B cell (primary cell): ENCODE data around the gene NONO. TPM values are rescaled to one million over a fixed set of nuclear protein-coding genes. Genes with fewer than 3 reads are reported as not detected.

Experiments
- ATAC-seq: fragments of 200-7000 bp; cut with Tn5 transposase; one replicate; pipeline ENCODE4 v1.10.0; 2021; ENCODE audit warnings: low read depth, mild to moderate bottlenecking, moderate number of reproducible peaks, moderate library complexity
- CTCF ChIA-PET: fragments of 350-600 bp; sonication (Branson Sonifier 250); formaldehyde crosslinking; loops from one replicate; lab custom pipeline; 2021; ENCODE audit warnings: antibody characterized with exemption, inconsistent platforms; lab: Charles Lee
- POLR2A ChIA-PET: fragments of 350-600 bp; sonication (Branson Sonifier 250); formaldehyde crosslinking; loops from one replicate; lab custom pipeline; 2021; ENCODE audit warnings: antibody characterized with exemption; lab: Charles Lee
- DNase-seq: peaks from one replicate; pipeline ENCODE4 v3.0.0; 2013
- H2AFZ ChIP-seq: 2 replicates; pipeline ENCODE4 v1.6.1; 2012; ENCODE audit warnings: mild to moderate bottlenecking, low read depth, low read length; ENCODE audit not compliant: insufficient read depth, poor library complexity, severe bottlenecking
- H3K27ac ChIP-seq, 2 donors: 1 replicate in 1 of 2; 2 replicates in 1 of 2; pipeline ENCODE4 v1.5.1; 2012 to 2013; ENCODE audit warnings: low read length in 2 of 2, mild to moderate bottlenecking in 2 of 2, moderate library complexity in 1 of 2
- H3K27me3 ChIP-seq, 4 experiments: fragments of 200-600 bp in 1 of 4; sonication (generic) in 1 of 4; replicated peaks in 1 of 4; 1 replicate in 2 of 4; 2 replicates in 2 of 4; pipeline versions ENCODE4 v1.6.1 to v1.7.0; 2013 to 2016; ENCODE audit warnings: low read length in 3 of 4, mild to moderate bottlenecking in 2 of 4, mixed read lengths in 1 of 4, moderate library complexity in 1 of 4; ENCODE audit not compliant: insufficient read depth in 4 of 4, control insufficient read depth in 3 of 4; ENCODE audit errors: control extremely low read depth in 1 of 4
- H3K36me3 ChIP-seq, 2 experiments: replicated peaks in 1 of 2; 1 replicate in 1 of 2; 2 replicates in 1 of 2; pipeline versions ENCODE4 v1.6.1 to v1.7.1; 2013; ENCODE audit warnings: low read length in 1 of 2; ENCODE audit not compliant: insufficient read depth in 2 of 2, control insufficient read depth in 1 of 2; ENCODE audit errors: control extremely low read depth in 1 of 2, extremely low read depth in 1 of 2
- H3K4me1 ChIP-seq, 2 donors: fragments of 200-600 bp in 1 of 2; sonication (generic) in 1 of 2; 1 replicate in 1 of 2; 2 replicates in 1 of 2; pipeline versions ENCODE4 v1.5.1 to v1.6.1; 2013 to 2017; ENCODE audit warnings: low read length in 2 of 2; ENCODE audit not compliant: control insufficient read depth in 2 of 2, insufficient read depth in 2 of 2
- H3K4me2 ChIP-seq: replicated peaks from 2 replicates; pipeline ENCODE3; 2012; ENCODE audit warnings: mild to moderate bottlenecking, low read depth, low read length; ENCODE audit not compliant: poor library complexity, severe bottlenecking
- H3K4me3 ChIP-seq, 5 experiments: fragments of 200-600 bp in 1 of 5; sonication (generic) in 1 of 5; 1 replicate in 3 of 5; 2 replicates in 2 of 5; pipeline versions ENCODE4 v1.5.1 to v1.7.0; 2011 to 2016; ENCODE audit warnings: low read length in 4 of 5, mild to moderate bottlenecking in 4 of 5, low read depth in 2 of 5, control low read depth in 1 of 5, moderate library complexity in 1 of 5; ENCODE audit not compliant: insufficient read depth in 1 of 5; ENCODE audit errors: control extremely low read depth in 1 of 5, extremely low read depth in 1 of 5
- H3K79me2 ChIP-seq: fragments of 200-600 bp; sonication (generic); one replicate; pipeline ENCODE4 v1.6.0; 2016; ENCODE audit warnings: low read length; ENCODE audit not compliant: control insufficient read depth, insufficient read depth
- H3K9ac ChIP-seq: fragments of 200-600 bp; sonication (generic); 2 replicates; pipeline ENCODE4 v1.6.1; 2017; ENCODE audit warnings: mild to moderate bottlenecking, low read length, moderate library complexity
- H3K9me3 ChIP-seq, 3 donors: one replicate each; pipeline versions ENCODE4 v1.6.1 to v1.7.1; 2013; ENCODE audit warnings: low read length in 2 of 3; ENCODE audit not compliant: control insufficient read depth in 2 of 3, insufficient read depth in 1 of 3; ENCODE audit errors: control extremely low read depth in 1 of 3
- H4K20me1 ChIP-seq: 2 replicates; pipeline ENCODE4 v1.6.0; 2012; ENCODE audit warnings: mild to moderate bottlenecking, low read length; ENCODE audit not compliant: insufficient read depth, control insufficient read depth, poor library complexity, severe bottlenecking
- H3K27ac Mint-ChIP-seq: one replicate; pipeline ENCODE4 v1.8.0; 2021; ENCODE audit warnings: mixed read lengths
- H3K27me3 Mint-ChIP-seq: one replicate; pipeline ENCODE4 v1.8.0; 2021; ENCODE audit warnings: mixed read lengths
- H3K4me1 Mint-ChIP-seq: one replicate; pipeline ENCODE4 v1.8.0; 2021; ENCODE audit warnings: mixed read lengths
- H3K4me3 Mint-ChIP-seq: one replicate; pipeline ENCODE4 v1.8.0; 2021; ENCODE audit warnings: mixed read lengths
- H3K9me3 Mint-ChIP-seq: one replicate; pipeline ENCODE4 v1.8.0; 2022; ENCODE audit warnings: mixed read lengths; ENCODE audit not compliant: insufficient read depth
- CTCF ChIP-seq: fragments of 200-600 bp; IDR thresholded peaks from one replicate; pipeline ENCODE4 v1.8.0; 2022; ENCODE audit warnings: antibody characterized with exemption, mild to moderate bottlenecking
- EZH2 ChIP-seq: IDR thresholded peaks from 2 replicates; pipeline ENCODE4 v1.6.1; 2012; ENCODE audit warnings: borderline replicate concordance, low read depth, mild to moderate bottlenecking, moderate library complexity, low read length; ENCODE audit not compliant: insufficient read depth, poor library complexity, severe bottlenecking
- WGBS: methylation state at CpG from one replicate; pipeline ENCODE4 v1.1.5; 2013; ENCODE audit warnings: missing lambda C conversion rate; ENCODE audit not compliant: insufficient coverage; 5-methylcytosine and 5-hydroxymethylcytosine counted together
- intact Hi-C: fragments of 100-400 bp; cut with micrococcal nuclease; formaldehyde crosslinking; loops from one replicate; pipeline ENCODE4 v1.10.0; 2022
- polyA plus RNA-seq: library from polyadenylated mRNA; depleted of rRNA; stranded (reverse); fragments of >200 nt; gene quantifications from 2 replicates; pipeline ENCODE4 v1.2.3, GENCODE V29; 2012
- total RNA-seq, 2 donors: library from RNA; stranded (reverse); fragments of 120-200 nt in 1 of 2; gene quantifications; 1 replicate in 1 of 2; 2 replicates in 1 of 2; pipeline versions ENCODE4 v1.2.3 to v1.2.4, GENCODE V29; 2013 to 2022

The NONO gene
- total and polyA plus RNA-seq, 2 donors (not counting 1 experiment from before 2014, with no cell fraction given), result 112 to 286 TPM

DNA sequence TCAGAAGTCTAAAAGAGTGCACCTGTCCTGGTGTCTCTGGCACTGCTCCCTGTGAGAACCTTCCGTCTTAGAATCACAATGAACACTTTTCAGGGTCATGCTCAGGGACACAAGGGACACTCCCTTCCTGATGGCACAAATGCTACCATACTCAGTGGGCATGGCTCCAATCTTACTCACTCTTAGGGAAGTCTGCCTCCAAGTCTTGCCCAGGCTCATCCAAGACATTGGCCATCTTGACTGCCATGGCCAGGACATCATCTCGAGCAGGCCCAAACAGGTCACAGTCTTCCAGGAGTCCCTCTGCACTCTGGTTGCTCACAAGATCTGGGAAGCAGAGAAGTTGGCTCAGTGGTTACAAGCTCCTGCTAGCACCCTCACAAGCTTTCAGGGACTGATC, 38.3 kb upstream of the NONO start:
- Histone ChIP-seq H3K79me2 (no peaks in the 10 kb centered on the region), H3K36me3 (peaks cover 2 to 48% of the 10 kb centered on the region in 2 experiments), H3K9ac (no peak overlapping the region), H3K27me3 (no peaks in the 10 kb centered on the region), H3K4me1 (no peaks in the 10 kb centered on the region), H3K9me3 (no peaks in the 10 kb centered on the region), H3K4me2 (no peak overlapping the region), H4K20me1 (no peaks in the 10 kb centered on the region), H2AFZ (no peak overlapping the region), H3K4me3 (no peak overlapping the region), H3K27ac (no peak overlapping the region)
- H3K27ac Mint-ChIP-seq, result no peak overlapping the region
- 100% methylated on average over 1 of the region's 2 CpGs for WGBS
- CTCF ChIA-PET, result no interaction called here
- ATAC-seq (no peak), DNase-seq (no peak)
- H3K4me3 Mint-ChIP-seq, result no peak overlapping the region
- no peak for TF ChIP-seq EZH2
- TF ChIP-seq CTCF, result no peak
- POLR2A ChIA-PET, result no interaction called here
- intact Hi-C loops, result no loop called here
- no peaks in the 10 kb centered on the region for H3K27me3 Mint-ChIP-seq
- no peaks in the 10 kb centered on the region for H3K9me3 Mint-ChIP-seq
- no peaks in the 10 kb centered on the region for H3K4me1 Mint-ChIP-seq

DNA sequence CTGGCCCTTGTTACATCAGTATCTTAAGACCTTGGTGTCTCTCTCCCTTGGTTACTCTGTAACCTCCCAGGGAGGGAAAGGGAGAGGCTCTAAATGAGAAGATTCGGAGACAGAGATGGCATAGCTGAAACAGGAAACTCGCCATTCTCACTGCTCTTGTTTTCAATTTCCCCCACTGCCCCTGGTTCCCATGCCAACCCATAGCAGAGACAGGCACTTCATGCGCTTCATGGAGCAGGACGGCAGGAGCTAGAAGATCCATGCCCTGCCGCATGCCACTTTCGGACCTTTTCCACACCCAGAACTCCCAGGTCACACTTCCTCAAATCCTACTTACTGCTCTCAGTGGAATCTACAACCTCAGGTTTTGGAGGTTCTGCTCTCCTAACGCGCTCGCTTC, 32.6 kb upstream of the NONO start:
- H3K27ac Mint-ChIP-seq, result no peak overlapping the region
- WGBS, result 83% methylated on average over 3 of the region's 9 CpGs
- no peak for ATAC-seq
- no peak overlapping the region for H3K4me2 ChIP-seq
- H3K27ac ChIP-seq, result no peak overlapping the region
- H2AFZ ChIP-seq, result no peak overlapping the region
- no peak for DNase-seq
- H3K27me3 ChIP-seq, result no peaks in the 10 kb centered on the region
- ChIA-PET CTCF (interaction anchor here (1.0 kb wide), 1 partner anchor 33 kb away, joined by 3 read pairs; the partner anchor contains the start of gene NONO), POLR2A (no interaction called here)
- H3K4me1 ChIP-seq, result peaks cover 15 to 22% of the 10 kb centered on the region in 2 donors
- no peak overlapping the region for H3K4me3 Mint-ChIP-seq
- no peak overlapping the region for H3K4me3 ChIP-seq
- peaks cover 8% of the 10 kb centered on the region for H3K79me2 ChIP-seq
- TF ChIP-seq CTCF (no peak), EZH2 (no peak)
- no peaks in the 10 kb centered on the region for H3K27me3 Mint-ChIP-seq
- no peaks in the 10 kb centered on the region for H3K9me3 Mint-ChIP-seq
- H3K4me1 Mint-ChIP-seq, result peaks cover 22% of the 10 kb centered on the region
- intact Hi-C loops, result loop anchor here (10.0 kb wide), 2 partner anchors 156 to 284 kb away; partner anchors contain the start of genes FOXO4 and OGT
- peaks cover 0 to 21% of the 10 kb centered on the region in 2 experiments for H3K36me3 ChIP-seq
- no peak overlapping the region for H3K9ac ChIP-seq
- H4K20me1 ChIP-seq, result no peaks in the 10 kb centered on the region
- no peaks in the 10 kb centered on the region for H3K9me3 ChIP-seq
